GM18870 (cell line): ENCODE data around the gene ZIC1.

ENCODE experiments used
- ATAC-seq: cut with Tn5 transposase; IDR thresholded peaks from one replicate; pipeline ENCODE4 v1.9.1; 2021; ENCODE audit warnings: moderate library complexity; ENCODE audit not compliant: unreplicated experiment

ZIC1 gene

GRCh38 chr3:147408188-147409100, 721 bp upstream of the ZIC1 start:
- ATAC-seq, result no peak

- ATAC-seq, result no peak
Observed at GRCh38 chr3:147410116-147410525, 956 bp downstream of the ZIC1 start.

- ATAC-seq, result no peak
Observed at GRCh38 chr3:147410526-147411237, 1.5 kb downstream of the ZIC1 start.

- no peak for ATAC-seq
Observed at GRCh38 chr3:147411238-147411814, 2.2 kb downstream of the ZIC1 start.

- no peak for ATAC-seq
Observed at GRCh38 chr3:147411815-147412241, 2.7 kb downstream of the ZIC1 start.

- ATAC-seq, result no peak
Observed at GRCh38 chr3:147412261-147412916, 3.2 kb downstream of the ZIC1 start.

GRCh38 chr3:147412917-147413685, 3.9 kb downstream of the ZIC1 start:
- ATAC-seq, result no peak

GRCh38 chr3:147413686-147414389, 4.7 kb downstream of the ZIC1 start:
- no peak for ATAC-seq

GRCh38 chr3:147414390-147415138, 5.4 kb downstream of the ZIC1 start:
- ATAC-seq, result no peak

- no peak for ATAC-seq
Observed at GRCh38 chr3:147415286-147415685, 6.1 kb downstream of the ZIC1 start.

- no peak for ATAC-seq
Observed at GRCh38 chr3:147415874-147416273, 6.7 kb downstream of the ZIC1 start.

GRCh38 chr3:147416931-147417330, 7.8 kb downstream of the ZIC1 start:
- ATAC-seq, result no peak

- ATAC-seq, result no peak
Observed at GRCh38 chr3:147417551-147418295, 8.6 kb downstream of the ZIC1 start.

GRCh38 chr3:147418371-147418781, 9.2 kb downstream of the ZIC1 start:
- no peak for ATAC-seq

- no peak for ATAC-seq
Observed at GRCh38 chr3:147418808-147419701, 9.9 kb downstream of the ZIC1 start.

- ATAC-seq, result no peak
Observed at GRCh38 chr3:147419781-147420224, 10.6 kb downstream of the ZIC1 start.
